Measurements from ENCODE around the gene TCIRG1. TPM values are rescaled to one million over a fixed set of nuclear protein-coding genes. Genes with fewer than 3 reads are reported as not detected.

TCIRG1 gene
- total RNA-seq, 1 donor from 2014 or later, result 10.7 TPM

GRCh38 chr11:68016161-68016903 is 22.5 kb upstream of the TCIRG1 start:
- Histone ChIP-seq H3K4me2 (no peak overlapping the region), H2AFZ (replicated peaks) (no peak overlapping the region), H3K9ac (no peak overlapping the region), H3K4me3 (no peak overlapping the region), H3K27me3 (no peaks in the 10 kb centered on the region), H3F3A (ENCODE audit: low read depth) (peaks cover 8% of the 10 kb centered on the region), H3K9me3 (ENCODE audit: low read depth) (no peaks in the 10 kb centered on the region), H3K79me2 (ENCODE audit: low read depth) (no peaks in the 10 kb centered on the region), H3K4me1 (peaks cover 9% of the 10 kb centered on the region), H3K36me3 (no peaks in the 10 kb centered on the region), H4K20me1 (ENCODE audit: low read depth) (no peaks in the 10 kb centered on the region), H3K27ac (no peak overlapping the region)
- H3K4me1 Mint-ChIP-seq, result peaks cover 55% of the 10 kb centered on the region
- DNase-seq (ENCODE audit: low spot score), result no peak
- peak overlapping the region; percentile 51 for H3K27ac Mint-ChIP-seq
- no peaks in the 10 kb centered on the region for H3K36me3 Mint-ChIP-seq
- no peak overlapping the region for H3K4me3 Mint-ChIP-seq
- peaks cover 7% of the 10 kb centered on the region for H3K27me3 Mint-ChIP-seq (ENCODE audit: insufficient read depth, low read depth)
- TF ChIP-seq EZH2phosphoT487 (IDR thresholded peaks at IDR 0.05) (no peak), CTCF (IDR thresholded peaks at IDR 0.05) (no peak), EZH2 (IDR thresholded peaks at IDR 0.05) (no peak)
- H3K9me3 Mint-ChIP-seq, result no peaks in the 10 kb centered on the region

GRCh38 chr11:68016904-68017817 is 21.7 kb upstream of the TCIRG1 start:
- H3K4me3 Mint-ChIP-seq, result no peak overlapping the region
- Histone ChIP-seq H3K4me3 (no peak overlapping the region), H3K4me1 (peaks cover 9% of the 10 kb centered on the region), H3K36me3 (no peaks in the 10 kb centered on the region), H3K27me3 (no peaks in the 10 kb centered on the region), H3K9me3 (ENCODE audit: low read depth) (no peaks in the 10 kb centered on the region), H3K27ac (no peak overlapping the region), H3F3A (ENCODE audit: low read depth) (peaks cover 8% of the 10 kb centered on the region), H3K9ac (no peak overlapping the region), H2AFZ (replicated peaks) (no peak overlapping the region), H3K79me2 (ENCODE audit: low read depth) (no peaks in the 10 kb centered on the region), H4K20me1 (ENCODE audit: low read depth) (no peaks in the 10 kb centered on the region), H3K4me2 (no peak overlapping the region)
- TF ChIP-seq CTCF (IDR thresholded peaks at IDR 0.05), result no peak
- no peak for TF ChIP-seq EZH2 (IDR thresholded peaks at IDR 0.05)
- no peak for TF ChIP-seq EZH2phosphoT487 (IDR thresholded peaks at IDR 0.05)
- H3K9me3 Mint-ChIP-seq, result no peaks in the 10 kb centered on the region
- peak overlapping the region; percentile 91 for H3K27ac Mint-ChIP-seq
- peaks cover 51% of the 10 kb centered on the region for H3K4me1 Mint-ChIP-seq
- H3K36me3 Mint-ChIP-seq, result no peaks in the 10 kb centered on the region
- DNase-seq (ENCODE audit: low spot score), result no peak
- peaks cover 2% of the 10 kb centered on the region for H3K27me3 Mint-ChIP-seq (ENCODE audit: insufficient read depth, low read depth)

GRCh38 chr11:68017980-68018729 is 20.7 kb upstream of the TCIRG1 start:
- no peak overlapping the region for H3K27ac ChIP-seq
- no peak overlapping the region for H3K9ac ChIP-seq
- peaks cover 9% of the 10 kb centered on the region for H3K4me1 ChIP-seq
- no peak for TF ChIP-seq EZH2 (IDR thresholded peaks at IDR 0.05)
- no peak for TF ChIP-seq CTCF (IDR thresholded peaks at IDR 0.05)
- TF ChIP-seq EZH2phosphoT487 (IDR thresholded peaks at IDR 0.05), result no peak
- H3K9me3 ChIP-seq (ENCODE audit: low read depth), result no peaks in the 10 kb centered on the region
- DNase-seq (ENCODE audit: low spot score), result no peak
- H3K9me3 Mint-ChIP-seq, result no peaks in the 10 kb centered on the region
- H3K4me1 Mint-ChIP-seq, result peaks cover 42% of the 10 kb centered on the region
- no peaks in the 10 kb centered on the region for H3K79me2 ChIP-seq (ENCODE audit: low read depth)
- no peak overlapping the region for H3K4me3 Mint-ChIP-seq
- no peak overlapping the region for H2AFZ ChIP-seq (replicated peaks)
- H3K27me3 ChIP-seq, result no peaks in the 10 kb centered on the region
- no peak overlapping the region for H3K4me3 ChIP-seq
- H3K27ac Mint-ChIP-seq, result peak overlapping the region; percentile 91
- H3F3A ChIP-seq (ENCODE audit: low read depth), result peaks cover 8% of the 10 kb centered on the region
- no peaks in the 10 kb centered on the region for H3K36me3 ChIP-seq
- H4K20me1 ChIP-seq (ENCODE audit: low read depth), result no peaks in the 10 kb centered on the region
- H3K27me3 Mint-ChIP-seq (ENCODE audit: insufficient read depth, low read depth), result peaks cover 2% of the 10 kb centered on the region
- no peak overlapping the region for H3K4me2 ChIP-seq
- no peaks in the 10 kb centered on the region for H3K36me3 Mint-ChIP-seq

All from neural progenitor cell (in vitro differentiated cells).